ENCODE results near the gene TARS1. TPM values are rescaled to one million over a fixed set of nuclear protein-coding genes. Genes with fewer than 3 reads are reported as not detected.

TARS1 gene
- total and polyA plus RNA-seq, 3 donors from 2014 or later, result 36.7 to 51.1 (median 40.5) TPM

DNA sequence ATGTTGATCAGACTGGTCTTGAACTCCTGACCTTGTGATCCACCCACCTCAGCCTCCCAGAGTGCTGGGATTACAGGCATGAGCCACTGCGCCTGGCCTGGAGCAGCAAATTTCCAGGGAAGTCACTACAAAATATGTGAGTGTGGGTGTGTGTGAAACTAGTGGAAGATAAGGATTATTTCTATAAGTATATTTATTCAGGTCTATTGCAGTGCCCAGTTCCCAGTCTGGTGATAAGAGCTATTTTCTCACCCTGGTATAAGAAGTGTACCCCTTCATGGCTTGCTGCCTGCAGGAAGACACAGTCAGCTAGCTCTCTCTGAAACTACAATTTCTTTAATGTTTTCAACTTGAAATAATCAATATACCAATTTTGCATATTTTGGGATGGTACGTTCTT lies 37.1 kb downstream of the TARS1 start:
- Histone ChIP-seq H3K27ac (no peak overlapping the region), H3K9me3 (no peaks in the 10 kb centered on the region), H3K36me3 (ENCODE audit: low read depth, missing control alignments) (no peaks in the 10 kb centered on the region), H3K4me3 (no peak overlapping the region), H3K27me3 (no peaks in the 10 kb centered on the region), H3K4me1 (no peaks in the 10 kb centered on the region)
- WGBS, 2 donors, result 96 to 98% methylated on average over 2 of the region's 2 CpGs
- intact Hi-C loops (cut with DNase I; ENCODE audit: low total_unique reads), result no loop called here
- TF ChIP-seq POLR2A (IDR thresholded peaks at IDR 0.05), result no peak
- TF ChIP-seq, protein P1, sequence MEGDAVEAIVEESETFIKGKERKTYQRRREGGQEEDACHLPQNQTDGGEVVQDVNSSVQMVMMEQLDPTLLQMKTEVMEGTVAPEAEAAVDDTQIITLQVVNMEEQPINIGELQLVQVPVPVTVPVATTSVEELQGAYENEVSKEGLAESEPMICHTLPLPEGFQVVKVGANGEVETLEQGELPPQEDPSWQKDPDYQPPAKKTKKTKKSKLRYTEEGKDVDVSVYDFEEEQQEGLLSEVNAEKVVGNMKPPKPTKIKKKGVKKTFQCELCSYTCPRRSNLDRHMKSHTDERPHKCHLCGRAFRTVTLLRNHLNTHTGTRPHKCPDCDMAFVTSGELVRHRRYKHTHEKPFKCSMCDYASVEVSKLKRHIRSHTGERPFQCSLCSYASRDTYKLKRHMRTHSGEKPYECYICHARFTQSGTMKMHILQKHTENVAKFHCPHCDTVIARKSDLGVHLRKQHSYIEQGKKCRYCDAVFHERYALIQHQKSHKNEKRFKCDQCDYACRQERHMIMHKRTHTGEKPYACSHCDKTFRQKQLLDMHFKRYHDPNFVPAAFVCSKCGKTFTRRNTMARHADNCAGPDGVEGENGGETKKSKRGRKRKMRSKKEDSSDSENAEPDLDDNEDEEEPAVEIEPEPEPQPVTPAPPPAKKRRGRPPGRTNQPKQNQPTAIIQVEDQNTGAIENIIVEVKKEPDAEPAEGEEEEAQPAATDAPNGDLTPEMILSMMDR (IDR thresholded peaks at IDR 0.05), result no peak
- no peak for DNase-seq

DNA sequence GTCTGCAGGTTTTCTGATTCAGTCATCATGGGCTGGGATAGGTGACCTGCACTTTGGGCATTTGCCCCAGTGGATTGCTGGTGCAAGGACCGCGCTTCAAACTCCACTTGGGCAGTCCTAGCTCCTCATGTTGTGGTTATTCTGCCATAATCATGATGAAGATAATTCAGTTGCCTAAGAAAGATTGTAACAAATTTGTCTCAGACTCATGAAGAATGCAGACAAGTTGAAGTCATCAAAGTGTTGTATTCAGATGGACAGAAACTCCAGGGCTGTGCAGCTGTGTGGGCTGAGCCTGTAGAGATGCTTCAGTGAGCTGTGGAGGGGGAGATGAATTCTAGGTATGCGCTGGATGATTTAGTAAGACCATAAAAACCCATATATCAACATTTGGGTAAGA lies 38.5 kb downstream of the TARS1 start:
- 72 to 93% methylated on average over 3 of the region's 3 CpGs for WGBS, 2 donors
- no peak for DNase-seq
- Histone ChIP-seq H3K36me3 (ENCODE audit: low read depth, missing control alignments) (no peaks in the 10 kb centered on the region), H3K27ac (no peak overlapping the region), H3K4me3 (no peak overlapping the region), H3K27me3 (no peaks in the 10 kb centered on the region), H3K4me1 (no peaks in the 10 kb centered on the region), H3K9me3 (no peaks in the 10 kb centered on the region)
- no peak for TF ChIP-seq POLR2A (IDR thresholded peaks at IDR 0.05)
- TF ChIP-seq, protein P1 (IDR thresholded peaks at IDR 0.05), result no peak
- intact Hi-C loops (cut with DNase I; ENCODE audit: low total_unique reads), result no loop called here

DNA sequence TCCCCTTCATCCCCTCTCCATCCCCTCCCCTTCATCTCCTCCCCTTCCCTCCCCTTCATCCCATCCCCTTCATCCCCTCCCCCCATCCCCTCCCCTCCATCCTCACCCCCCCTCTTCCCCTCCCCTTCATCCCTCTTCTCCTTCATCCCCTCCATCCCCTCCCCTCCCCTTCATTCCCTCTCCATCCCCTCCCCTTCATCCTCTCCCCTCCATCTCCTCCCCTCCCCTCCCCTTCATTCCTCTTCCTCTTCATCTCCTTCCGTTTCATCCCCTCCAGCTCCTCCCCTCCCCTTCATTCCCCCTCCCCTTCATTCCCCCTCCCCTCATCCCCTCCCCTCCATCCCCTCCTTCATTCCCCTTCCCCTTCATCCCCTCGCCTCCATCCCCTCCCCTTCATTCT lies 40.1 kb downstream of the TARS1 start:
- WGBS, 2 donors, result 82% methylated on average over 2 of the region's 2 CpGs; no CpG with 5 or more reads in 1 of the 2 donors
- H3K27me3 ChIP-seq, result no peaks in the 10 kb centered on the region
- TF ChIP-seq, protein P1 (IDR thresholded peaks at IDR 0.05), result no peak
- TF ChIP-seq POLR2A (IDR thresholded peaks at IDR 0.05), result no peak
- no peak for DNase-seq
- H3K36me3 ChIP-seq (ENCODE audit: low read depth, missing control alignments), result no peaks in the 10 kb centered on the region
- intact Hi-C loops (cut with DNase I; ENCODE audit: low total_unique reads), result no loop called here
- no peaks in the 10 kb centered on the region for H3K4me1 ChIP-seq
- no peak overlapping the region for H3K27ac ChIP-seq
- H3K9me3 ChIP-seq, result no peaks in the 10 kb centered on the region
- H3K4me3 ChIP-seq, result no peak overlapping the region

DNA sequence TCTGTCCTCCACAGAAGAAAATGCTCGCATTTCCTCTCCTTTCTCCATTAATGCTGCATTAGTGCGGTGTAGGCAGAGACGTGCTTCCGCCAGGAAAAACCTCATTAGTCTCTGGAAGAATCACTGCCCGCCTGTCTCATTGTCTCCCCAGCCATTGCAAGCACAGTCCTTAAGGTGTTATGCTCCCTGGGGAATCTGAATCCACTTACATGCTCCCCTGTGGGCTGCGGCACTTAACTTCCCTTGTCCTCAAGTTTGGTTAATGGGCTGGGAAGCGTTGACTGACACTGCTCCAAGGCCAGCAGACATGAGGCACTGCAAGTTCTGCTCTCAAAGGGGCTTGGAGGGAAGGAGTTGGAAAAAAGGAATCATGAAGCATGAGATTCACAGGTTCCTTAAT lies 41.6 kb downstream of the TARS1 start:
- no peak for DNase-seq
- Histone ChIP-seq H3K9me3 (no peaks in the 10 kb centered on the region), H3K4me1 (no peaks in the 10 kb centered on the region), H3K27me3 (no peaks in the 10 kb centered on the region), H3K27ac (no peak overlapping the region), H3K4me3 (no peak overlapping the region), H3K36me3 (ENCODE audit: low read depth, missing control alignments) (no peaks in the 10 kb centered on the region)
- 92 to 94% methylated on average over 7 of the region's 7 CpGs for WGBS, 2 donors
- intact Hi-C loops (cut with DNase I; ENCODE audit: low total_unique reads), result no loop called here
- TF ChIP-seq POLR2A (IDR thresholded peaks at IDR 0.05), result no peak
- TF ChIP-seq, protein P1 (IDR thresholded peaks at IDR 0.05), result no peak

DNA sequence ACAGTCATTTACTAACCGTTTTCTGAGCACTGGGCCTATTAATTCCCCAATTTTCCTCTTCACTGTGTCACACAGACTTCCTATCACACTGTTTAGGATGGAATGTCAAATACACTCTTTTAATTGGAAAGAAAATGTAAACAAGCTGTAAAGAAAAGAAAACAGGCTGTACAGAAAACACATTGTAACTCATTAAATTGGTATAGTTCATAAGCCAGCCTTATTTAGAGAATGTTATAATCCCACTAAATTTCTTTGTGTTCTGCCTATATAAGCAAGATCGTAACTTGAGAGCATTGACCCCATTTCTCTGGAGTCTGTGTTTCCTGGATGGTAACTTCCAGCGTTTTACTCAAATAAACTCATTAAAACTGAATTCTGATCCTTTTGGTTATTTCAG lies 46.5 kb downstream of the TARS1 start:
- H3K27ac ChIP-seq, result no peak overlapping the region
- TF ChIP-seq, protein P1 (IDR thresholded peaks at IDR 0.05), result no peak
- no peak for TF ChIP-seq POLR2A (IDR thresholded peaks at IDR 0.05)
- DNase-seq, result no peak
- H3K27me3 ChIP-seq, result no peaks in the 10 kb centered on the region
- H3K9me3 ChIP-seq, result no peaks in the 10 kb centered on the region
- WGBS, 2 donors, result 42 to 44% methylated on average over 3 of the region's 3 CpGs
- H3K36me3 ChIP-seq (ENCODE audit: low read depth, missing control alignments), result no peaks in the 10 kb centered on the region
- H3K4me3 ChIP-seq, result no peak overlapping the region
- intact Hi-C loops (cut with DNase I; ENCODE audit: low total_unique reads), result no loop called here
- no peaks in the 10 kb centered on the region for H3K4me1 ChIP-seq
